Motor neuron (in vitro differentiated cells): ENCODE measurements around the gene GRAMD2B. TPM values are rescaled to one million over a fixed set of nuclear protein-coding genes. Genes with fewer than 3 reads are reported as not detected.
A peak's percentile ranks its signal among the peaks of the same experiment; 100 is the strongest.

Experiments used
- ATAC-seq, 8 experiments: fragments of 200-7000 bp; cut with Tn5 transposase; replicated peaks in 6 of 8; 2 replicates each; pipeline ENCODE4 v1.8.0; 2021; ENCODE audit warnings: mild to moderate bottlenecking in 8 of 8, moderate library complexity in 8 of 8
- H3K27ac ChIP-seq, 2 donors: fragments of 250-450 bp; sonication (Bioruptor Pico); 2 replicates each; pipeline ENCODE4 v1.9.0; 2021; ENCODE audit warnings: antibody characterized with exemption in 2 of 2, mild to moderate bottlenecking in 2 of 2, moderate library complexity in 1 of 2
- H3K4me1 ChIP-seq, 2 donors: fragments of 250-450 bp; sonication (Bioruptor Pico); replicated peaks in 1 of 2; 2 replicates each; pipeline ENCODE4 v1.6.1; 2021; ENCODE audit warnings: antibody characterized with exemption in 2 of 2, mild to moderate bottlenecking in 2 of 2, moderate library complexity in 1 of 2
- H3K4me3 ChIP-seq, 5 donors: fragments of 250-450 bp; sonication (Bioruptor Pico); 2 replicates each; pipeline ENCODE4 v1.9.0; 2021; ENCODE audit warnings: antibody characterized with exemption in 5 of 5, mild to moderate bottlenecking in 5 of 5, moderate library complexity in 4 of 5
- WGBS, 10 experiments: fragments of 450-650 bp; shearing (Covaris generic); methylation state at CpG; one replicate each; pipeline ENCODE4 v1.0.0; 2022; 5-methylcytosine and 5-hydroxymethylcytosine counted together
- in situ Hi-C, 9 experiments: fragments of 400-800 bp; cut with MboI; loops; one replicate each; pipeline ENCODE4 v1.15.0; 2021; ENCODE audit warnings: low sequenced_read_pairs in 9 of 9, low pct_unique_long_range_greater_than_20kb in 2 of 9; ENCODE audit not compliant: unreplicated experiment in 9 of 9
- total RNA-seq, 8 experiments: library from RNA; unstranded; fragments of 300-600 nt; gene quantifications; 2 replicates each; pipeline versions ENCODE4 v1.2.3 to v1.2.4, GENCODE V29; 2022

GRAMD2B gene
- total RNA-seq, 8 experiments from 2014 or later: 0.33 to 19.5 (median 4.4) TPM

- peak in 1 of 8 experiments; percentile 35 for ATAC-seq
- 55 to 100% (median 89%) methylated on average over 1 to 3 of the region's 3 CpGs; no CpG with 5 or more reads in 2 of the 10 experiments for WGBS, 10 experiments
- in situ Hi-C loops: no loop called here
- H3K4me1 ChIP-seq: peaks cover 8 to 10% of the 10 kb centered on the region in 2 donors
- no peak overlapping the region for H3K4me3 ChIP-seq
- H3K27ac ChIP-seq: no peak overlapping the region
Measured at GRCh38 chr5:126499853-126500342, 76.7 kb downstream of the GRAMD2B start.

DNA sequence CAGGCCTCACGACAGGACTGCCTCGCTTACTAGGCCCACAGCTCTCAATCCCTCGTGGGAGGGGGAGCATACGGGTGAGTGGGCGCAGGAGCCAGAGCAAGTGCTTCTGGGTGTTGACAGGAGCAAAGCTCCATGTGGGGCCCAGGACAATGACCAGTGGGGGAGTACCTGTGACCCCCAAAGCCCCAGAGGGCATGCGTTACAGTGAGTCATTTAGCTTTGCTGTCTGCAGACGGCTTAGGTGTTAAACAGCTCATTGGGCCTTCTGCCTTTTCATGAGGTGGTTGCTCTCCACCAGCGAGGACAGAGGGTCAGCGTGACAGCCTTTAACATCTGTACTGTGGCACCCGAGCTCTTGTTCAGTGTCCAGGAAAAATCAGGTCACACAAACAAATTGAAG lies 78.2 kb downstream of the GRAMD2B start:
- Histone ChIP-seq H3K27ac (no peak overlapping the region), H3K4me3 (no peak overlapping the region), H3K4me1 (peaks cover 8 to 10% of the 10 kb centered on the region in 2 donors)
- in situ Hi-C loops: no loop called here
- WGBS, 10 experiments: 75 to 95% (median 89%) methylated on average over 1 to 6 of the region's 10 CpGs; no CpG with 5 or more reads in 2 of the 10 experiments
- ATAC-seq: peak in 1 of 8 experiments; percentile 13

DNA sequence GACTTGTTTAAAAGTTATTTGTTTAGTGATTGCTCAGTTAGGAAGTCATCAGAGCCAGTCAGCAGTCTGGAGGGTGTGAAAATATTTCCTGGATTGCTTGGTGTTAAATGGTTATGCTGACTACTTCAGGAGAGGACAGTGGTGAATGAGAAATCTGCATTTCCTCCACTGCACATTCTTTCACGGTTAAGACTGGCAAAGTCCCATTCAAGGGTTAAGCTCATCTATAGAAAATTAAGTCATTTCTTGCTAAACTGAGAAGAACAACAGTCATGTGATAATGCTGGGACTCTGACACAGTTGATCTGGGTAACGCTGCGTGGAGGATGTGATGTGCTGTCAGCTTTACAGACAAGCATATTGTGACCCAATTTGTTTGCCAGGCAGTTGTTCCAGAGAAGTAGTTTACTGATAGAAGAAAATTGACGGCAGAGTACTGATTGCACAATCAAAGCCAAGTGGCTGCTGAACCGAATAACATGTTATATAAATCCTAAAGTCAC lies 80.4 kb downstream of the GRAMD2B start:
- 3 to 78% (median 55%) methylated on average over 1 to 5 of the region's 5 CpGs for WGBS, 10 experiments
- Histone ChIP-seq H3K4me3 (no peak overlapping the region), H3K27ac (no peak overlapping the region), H3K4me1 (peaks cover 8 to 10% of the 10 kb centered on the region in 2 donors)
- ATAC-seq: peak; percentile 27 to 96 (median 58)
- in situ Hi-C loops: no loop called here

DNA sequence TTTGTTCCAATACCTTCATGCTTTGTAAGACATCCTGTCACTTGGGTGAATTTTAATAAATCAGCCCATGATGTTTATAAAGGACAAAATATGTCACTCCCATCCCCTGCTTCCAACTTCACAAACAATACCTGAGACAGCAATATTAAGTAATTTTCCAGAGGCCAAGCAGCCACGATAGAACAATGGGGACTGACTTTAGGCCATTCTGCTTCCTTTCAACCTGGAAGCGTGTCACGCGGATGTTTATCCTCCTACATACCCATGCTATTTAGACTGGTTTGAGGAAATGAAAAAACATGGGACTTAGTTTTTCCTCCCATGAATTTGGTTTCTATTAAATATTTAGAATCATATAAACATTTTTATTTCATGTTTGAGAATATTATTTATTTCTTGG lies 82.9 kb downstream of the GRAMD2B start:
- H3K27ac ChIP-seq: no peak overlapping the region
- 50 to 100% (median 85%) methylated on average over 1 to 4 of the region's 4 CpGs for WGBS, 10 experiments
- peaks cover 8 to 10% of the 10 kb centered on the region in 2 donors for H3K4me1 ChIP-seq
- in situ Hi-C loops: no loop called here
- H3K4me3 ChIP-seq: no peak overlapping the region
- no peak for ATAC-seq

DNA sequence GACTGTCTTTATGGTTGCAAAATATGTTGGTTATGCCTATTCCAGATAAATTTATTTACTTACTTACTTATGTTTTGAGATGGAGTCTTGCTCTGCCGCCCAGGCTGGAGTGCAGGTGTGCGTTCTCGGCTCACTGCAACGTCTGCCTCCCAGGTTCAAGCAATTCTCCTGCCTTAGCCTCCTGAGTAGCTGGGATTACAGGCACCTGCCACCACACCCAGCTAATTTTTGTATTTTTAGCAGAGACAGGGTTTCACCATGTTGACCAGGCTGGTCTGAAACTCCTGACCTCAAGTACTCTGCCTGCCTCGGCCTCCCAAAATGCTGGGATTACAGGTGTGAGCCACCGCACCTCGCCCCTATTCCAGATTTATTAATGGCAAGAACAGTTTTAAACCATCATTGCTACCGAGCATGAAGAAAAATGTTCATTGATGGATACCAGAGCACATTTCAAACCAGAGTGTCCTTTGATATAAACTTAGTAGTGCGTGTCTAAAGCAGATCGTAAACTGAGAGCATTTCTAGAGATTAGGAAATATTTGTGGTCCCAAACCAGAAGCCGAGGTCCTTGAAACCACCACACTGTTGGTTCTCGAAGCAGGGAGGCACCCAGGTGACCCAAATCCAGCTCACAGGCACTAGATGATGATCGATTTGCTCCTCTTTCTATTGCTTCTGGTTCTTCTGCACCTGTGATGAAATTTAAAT lies 85.2 kb downstream of the GRAMD2B start:
- in situ Hi-C loops: no loop called here
- no peak for ATAC-seq
- peaks cover 7 to 8% of the 10 kb centered on the region in 2 donors for H3K4me1 ChIP-seq
- H3K4me3 ChIP-seq: no peak overlapping the region
- H3K27ac ChIP-seq: no peak overlapping the region
- 50 to 100% (median 96%) methylated on average over 2 to 13 of the region's 13 CpGs; no CpG with 5 or more reads in 1 of the 10 experiments for WGBS, 10 experiments

DNA sequence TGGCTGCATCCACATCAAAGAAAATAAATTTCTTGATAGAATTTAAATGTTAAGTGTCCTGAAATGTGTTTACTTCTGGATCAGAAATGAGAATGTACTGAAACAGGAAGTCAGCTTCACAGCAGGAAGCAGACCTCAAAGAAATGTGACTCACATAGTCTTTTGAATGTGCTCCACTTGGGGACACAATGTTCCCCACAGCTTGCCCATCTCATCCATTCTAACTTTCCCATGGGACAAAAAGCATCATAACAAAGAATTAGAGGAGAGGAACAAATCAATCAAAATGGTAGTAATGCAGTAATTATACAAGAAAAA lies 85.7 kb downstream of the GRAMD2B start:
- in situ Hi-C loops: no loop called here
- ATAC-seq: no peak
- Histone ChIP-seq H3K4me1 (peaks cover 2 to 3% of the 10 kb centered on the region in 2 donors), H3K27ac (no peak overlapping the region), H3K4me3 (no peak overlapping the region)

GRCh38 chr5:126509339-126509738 lies 86.1 kb downstream of the GRAMD2B start:
- in situ Hi-C loops: no loop called here
- ATAC-seq: no peak
- Histone ChIP-seq H3K4me3 (no peak overlapping the region), H3K27ac (no peak overlapping the region), H3K4me1 (no peaks in the 10 kb centered on the region)
- WGBS, 10 experiments: 60 to 100% (median 91%) methylated on average over 1 to 5 of the region's 5 CpGs; no CpG with 5 or more reads in 4 of the 10 experiments

- Histone ChIP-seq H3K4me1 (peaks cover 0 to 3% of the 10 kb centered on the region in 2 donors), H3K27ac (no peak overlapping the region), H3K4me3 (no peak overlapping the region)
- no peak for ATAC-seq
- WGBS, 10 experiments: 80 to 100% (median 86%) methylated on average over 1 of the region's 1 CpG; no CpG with 5 or more reads in 7 of the 10 experiments
- in situ Hi-C loops: no loop called here
Measured at GRCh38 chr5:126511961-126512360, 88.8 kb downstream of the GRAMD2B start.

- peaks cover 0 to 3% of the 10 kb centered on the region in 2 donors for H3K4me1 ChIP-seq
- no peak overlapping the region for H3K27ac ChIP-seq
- WGBS, 10 experiments: 66 to 100% (median 91%) methylated on average over 1 to 3 of the region's 3 CpGs; no CpG with 5 or more reads in 2 of the 10 experiments
- no peak for ATAC-seq
- in situ Hi-C loops: no loop called here
- H3K4me3 ChIP-seq: no peak overlapping the region
Measured at GRCh38 chr5:126512451-126512850, 89.2 kb downstream of the GRAMD2B start.

DNA sequence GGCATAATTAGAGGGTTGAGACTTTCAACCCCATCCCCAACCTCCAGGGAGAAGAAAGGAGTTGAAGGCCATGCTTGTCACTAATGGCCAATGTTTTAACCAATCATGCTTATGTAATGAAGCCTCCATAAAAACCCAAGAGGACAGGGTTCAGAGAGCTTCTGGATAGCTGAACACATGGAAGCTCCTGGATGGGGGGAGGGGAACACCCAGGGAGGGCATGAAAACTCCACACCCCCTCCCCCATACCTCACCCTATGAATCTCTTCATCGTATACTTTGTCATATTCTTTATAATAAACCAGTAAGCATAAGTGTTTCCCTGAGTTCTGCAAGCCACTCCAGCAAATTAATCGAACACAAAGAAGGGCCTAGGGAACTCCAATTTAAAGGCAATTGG lies 90.1 kb downstream of the GRAMD2B start:
- peaks cover 0 to 3% of the 10 kb centered on the region in 2 donors for H3K4me1 ChIP-seq
- 67 to 100% (median 100%) methylated on average over 1 to 2 of the region's 2 CpGs; no CpG with 5 or more reads in 5 of the 10 experiments for WGBS, 10 experiments
- H3K27ac ChIP-seq: no peak overlapping the region
- H3K4me3 ChIP-seq: no peak overlapping the region
- in situ Hi-C loops: no loop called here
- ATAC-seq: no peak

- no peak overlapping the region for H3K4me3 ChIP-seq
- peaks cover 0 to 3% of the 10 kb centered on the region in 2 donors for H3K4me1 ChIP-seq
- in situ Hi-C loops: no loop called here
- WGBS, 10 experiments: 86 to 100% (median 92%) methylated on average over 1 to 4 of the region's 4 CpGs; no CpG with 5 or more reads in 3 of the 10 experiments
- ATAC-seq: no peak
- no peak overlapping the region for H3K27ac ChIP-seq
Measured at GRCh38 chr5:126513703-126514102, 90.5 kb downstream of the GRAMD2B start.

- H3K27ac ChIP-seq: no peak overlapping the region
- WGBS, 10 experiments: 44 to 100% (median 82%) methylated on average over 1 to 4 of the region's 4 CpGs; no CpG with 5 or more reads in 2 of the 10 experiments
- ATAC-seq: peak in 3 of 8 experiments; percentile 77 to 84 (median 77)
- in situ Hi-C loops: no loop called here
- peaks cover 0 to 3% of the 10 kb centered on the region in 2 donors for H3K4me1 ChIP-seq
- H3K4me3 ChIP-seq: no peak overlapping the region
Measured at GRCh38 chr5:126514131-126514557, 90.9 kb downstream of the GRAMD2B start.

GRCh38 chr5:126514558-126515141 lies 91.4 kb downstream of the GRAMD2B start:
- no peak overlapping the region for H3K4me3 ChIP-seq
- H3K27ac ChIP-seq: no peak overlapping the region
- in situ Hi-C loops: no loop called here
- H3K4me1 ChIP-seq: peaks cover 0 to 6% of the 10 kb centered on the region in 2 donors
- ATAC-seq: no peak
- 75 to 100% (median 87%) methylated on average over 1 to 6 of the region's 9 CpGs for WGBS, 10 experiments
